GM23338 (cell line): Measurements from ENCODE around the gene RWDD1. TPM values are rescaled to one million over a fixed set of nuclear protein-coding genes. Genes with fewer than 3 reads are reported as not detected.

Experiments
- ATAC-seq: fragments of 200-7000 bp; cut with Tn5 transposase; 3 replicates; pipeline ENCODE4 v1.9.1; 2020
- DNase-seq: peaks from one replicate; pipeline ENCODE4 v3.0.0-alpha.2; 2015; ENCODE audit warnings: low spot score
- H2AFZ ChIP-seq: fragments of 200-600 bp; sonication (generic); 2 replicates; pipeline ENCODE4 v1.8.0; 2016; ENCODE audit warnings: antibody characterized with exemption, mild to moderate bottlenecking, moderate library complexity
- H3F3A ChIP-seq: fragments of 200-600 bp; sonication (generic); replicated peaks from 2 replicates; pipeline ENCODE4 v1.8.0; 2017; ENCODE audit warnings: antibody characterized with exemption, mixed run types, low read depth
- H3K27ac ChIP-seq: fragments of 200-600 bp; sonication (generic); 2 replicates; pipeline ENCODE4 v1.6.1; 2016; ENCODE audit warnings: low read depth
- H3K27me3 ChIP-seq: fragments of 200-600 bp; sonication (generic); 2 replicates; pipeline ENCODE4 v1.8.0; 2016; ENCODE audit warnings: mild to moderate bottlenecking, mixed run types, moderate library complexity; ENCODE audit not compliant: insufficient read depth
- H3K36me3 ChIP-seq: fragments of 200-600 bp; sonication (generic); 2 replicates; pipeline ENCODE4 v1.8.0; 2016; ENCODE audit warnings: mild to moderate bottlenecking; ENCODE audit not compliant: insufficient read depth
- H3K4me1 ChIP-seq: fragments of 200-600 bp; sonication (generic); 2 replicates; pipeline ENCODE4 v1.8.0; 2016; ENCODE audit warnings: mild to moderate bottlenecking, moderate library complexity; ENCODE audit not compliant: insufficient read depth
- H3K4me2 ChIP-seq: fragments of 200-600 bp; sonication (generic); 2 replicates; pipeline ENCODE4 v1.7.1; 2017; ENCODE audit warnings: mixed run types
- H3K4me3 ChIP-seq: fragments of 200-600 bp; sonication (generic); 2 replicates; pipeline ENCODE4 v1.6.1; 2016; ENCODE audit warnings: mixed run types
- H3K79me2 ChIP-seq: fragments of 200-600 bp; sonication (generic); replicated peaks from 2 replicates; pipeline ENCODE4 v1.8.0; 2017; ENCODE audit warnings: mild to moderate bottlenecking; ENCODE audit not compliant: insufficient read depth
- H3K9me2 ChIP-seq: fragments of 200-600 bp; sonication (generic); 2 replicates; pipeline ENCODE4 v1.8.0; 2017; ENCODE audit not compliant: insufficient read depth
- H4K20me1 ChIP-seq: fragments of 200-600 bp; sonication (generic); replicated peaks from 2 replicates; pipeline ENCODE4 v1.8.0; 2017; ENCODE audit warnings: mild to moderate bottlenecking; ENCODE audit not compliant: insufficient read depth
- H3K27ac Mint-ChIP-seq: 2 replicates; pipeline ENCODE4 v1.8.0; 2020; ENCODE audit warnings: inconsistent platforms, mild to moderate bottlenecking, moderate library complexity, mixed read lengths
- H3K27me3 Mint-ChIP-seq: 3 replicates; pipeline ENCODE4 v1.8.0; 2022; ENCODE audit warnings: low read depth, mild to moderate bottlenecking, moderate library complexity, mixed read lengths, inconsistent platforms; ENCODE audit not compliant: insufficient read depth, poor library complexity
- H3K36me3 Mint-ChIP-seq: 3 replicates; pipeline ENCODE4 v1.8.0; 2021; ENCODE audit warnings: low read depth, mild to moderate bottlenecking, inconsistent platforms, moderate library complexity, mixed read lengths
- H3K4me1 Mint-ChIP-seq: 3 replicates; pipeline ENCODE4 v1.8.0; 2020; ENCODE audit warnings: mild to moderate bottlenecking, inconsistent platforms, mixed read lengths
- H3K4me3 Mint-ChIP-seq: 3 replicates; pipeline ENCODE4 v1.8.0; 2021; ENCODE audit warnings: moderate library complexity, mild to moderate bottlenecking, inconsistent platforms, mixed read lengths
- H3K9me3 Mint-ChIP-seq: 3 replicates; pipeline ENCODE4 v1.8.0; 2020; ENCODE audit warnings: moderate library complexity, mild to moderate bottlenecking, inconsistent platforms, mixed read lengths
- CREB1 ChIP-seq: fragments of 250-450 bp; sonication (Bioruptor Pico); IDR thresholded peaks from 2 replicates; pipeline ENCODE4 v1.5.0; 2020; ENCODE audit warnings: low read depth, mild to moderate bottlenecking, moderate library complexity
- CTCF ChIP-seq, 2 experiments: fragments of 200-600 bp in 1 of 2; sonication (generic) in 1 of 2; conservative IDR thresholded peaks; 2 replicates each; pipeline versions ENCODE4 v1.5.1 to v1.6.1; 2016 to 2017; ENCODE audit warnings: antibody characterized with exemption in 2 of 2, low read depth in 2 of 2, mild to moderate bottlenecking in 2 of 2, moderate library complexity in 1 of 2
- ETS1 ChIP-seq: IDR thresholded peaks from 2 replicates; pipeline ENCODE4 v1.6.1; 2016; ENCODE audit warnings: antibody characterized with exemption
- EZH2 ChIP-seq: fragments of 200-600 bp; sonication (generic); IDR thresholded peaks from one replicate; pipeline ENCODE4 v1.8.0; 2017; ENCODE audit warnings: antibody characterized with exemption, mild to moderate bottlenecking, low read depth; ENCODE audit not compliant: unreplicated experiment
- EZH2phosphoT487 ChIP-seq: fragments of 200-600 bp; sonication (generic); IDR thresholded peaks from one replicate; pipeline ENCODE4 v1.8.1; 2018; ENCODE audit warnings: antibody characterized with exemption; ENCODE audit not compliant: unreplicated experiment
- NANOG ChIP-seq: IDR thresholded peaks from 2 replicates; pipeline ENCODE4 v1.6.1; 2016; ENCODE audit warnings: antibody characterized with exemption, borderline replicate concordance
- POLR2AphosphoS5 ChIP-seq: IDR thresholded peaks from 2 replicates; pipeline ENCODE4 v1.6.1; 2016; ENCODE audit warnings: antibody characterized with exemption, low read depth
- STAT1 ChIP-seq: IDR thresholded peaks from one replicate; pipeline ENCODE4 v1.6.1; 2016; ENCODE audit warnings: antibody characterized with exemption; ENCODE audit not compliant: unreplicated experiment
- ZNF114 ChIP-seq: fragments of 250-450 bp; sonication (Bioruptor Pico); IDR thresholded peaks from 2 replicates; pipeline ENCODE4 v1.5.0; 2020; ENCODE audit warnings: mild to moderate bottlenecking, moderate library complexity
- polyA plus RNA-seq: library from polyadenylated mRNA; unstranded; fragments of >200 nt; fragmentation: Nextera tagmentation; extraction: Ambion mirVana; gene quantifications from 2 replicates; pipeline ENCODE4 v1.2.1, GENCODE V29; 2016
- total RNA-seq: library from RNA; depleted of rRNA; stranded (reverse); fragments of >200 nt; shearing (Covaris generic); gene quantifications from 2 replicates; pipeline ENCODE4 v1.2.3, GENCODE V29; 2014

Gene RWDD1
- total and polyA plus RNA-seq, 2 experiments from 2014 or later = 20.2 to 171 TPM

- Histone ChIP-seq H3K79me2 (no peaks in the 10 kb centered on the region), H3K4me3 (no peak overlapping the region), H4K20me1 (no peaks in the 10 kb centered on the region), H3K27me3 (no peaks in the 10 kb centered on the region), H3K36me3 (no peaks in the 10 kb centered on the region), H2AFZ (peak overlapping the region; percentile 20; the same call in 1 of the 2 replicates), H3K4me2 (no peak overlapping the region), H3F3A (no peaks in the 10 kb centered on the region), H3K27ac (no peak overlapping the region), H3K4me1 (peaks cover 8% of the 10 kb centered on the region; the same call in 1 of the 2 replicates), H3K9me2 (no peaks in the 10 kb centered on the region)
- Mint-ChIP-seq H3K27me3 (peaks cover 8% of the 10 kb centered on the region), H3K4me3 (no peak overlapping the region), H3K36me3 (no peaks in the 10 kb centered on the region), H3K9me3 (no peaks in the 10 kb centered on the region; the same call in 2 of the 3 replicates), H3K4me1 (peaks cover 13% of the 10 kb centered on the region), H3K27ac (peak overlapping the region; percentile 51; the same call in 1 of the 2 replicates)
- ATAC-seq (peak; percentile 64), DNase-seq (peak; percentile 9)
- TF ChIP-seq NANOG = no peak
- TF ChIP-seq ZNF114 (CRISPR knock-in tag) = no peak
- no peak for TF ChIP-seq EZH2
- no peak for TF ChIP-seq ETS1
- TF ChIP-seq EZH2phosphoT487 = no peak
These were observed 39.8 kb downstream of the RWDD1 start for GRCh38 chr6:116611056-116611455.

GRCh38 chr6:116615937-116616736 lies 44.8 kb downstream of the RWDD1 start, which contains the start of gene RSPH4A:
Gene RSPH4A (plus strand): TSS chr6:116616479. CDS start chr6:116616624, 145 bp downstream.
- H3K4me3 Mint-ChIP-seq = peak within 1 kb of the TSS; percentile 91

More at GRCh38 chr6:116615937-116616736, 44.8 kb downstream of the RWDD1 start, which contains the start of gene RSPH4A:
- Histone ChIP-seq H3K27ac (peak within 1 kb of the TSS; percentile 68; the same call in 1 of the 2 replicates), H3K4me3 (peak within 1 kb of the TSS; percentile 56), H3K9me2 (no peaks in the 10 kb centered on the region), H3K27me3 (peaks cover 15% of the 10 kb centered on the region), H3K79me2 (no peaks in the 10 kb centered on the region), H2AFZ (peak within 1 kb of the TSS; percentile 98), H3K4me2 (peak within 1 kb of the TSS; percentile 72), H3K4me1 (peaks cover 3% of the 10 kb centered on the region; the same call in 1 of the 2 replicates), H3F3A (no peaks in the 10 kb centered on the region), H4K20me1 (no peaks in the 10 kb centered on the region), H3K36me3 (no peaks in the 10 kb centered on the region)
- Mint-ChIP-seq H3K9me3 (no peaks in the 10 kb centered on the region), H3K27ac (peak within 1 kb of the TSS; percentile 98), H3K27me3 (peaks cover 16% of the 10 kb centered on the region), H3K36me3 (no peaks in the 10 kb centered on the region), H3K4me1 (peaks cover 18% of the 10 kb centered on the region)
- ATAC-seq (peak; percentile 99), DNase-seq (peak; percentile 99)
- TF ChIP-seq NANOG (no peak), STAT1 (no peak), CREB1 (CRISPR knock-in tag) (0 out of 2 replicates have a peak, but pooled peaks have one; percentile 41), CTCF (conservative IDR thresholded peaks at IDR 0.05; ENCODE audit: low read depth in 2 of 2) (peak in 1 of 2 experiments; percentile 64; a peak in 2 of 4 replicates), POLR2AphosphoS5 (peak; percentile 99)
